ENCODE data around the gene PTPRD.

The PTPRD gene

DNA sequence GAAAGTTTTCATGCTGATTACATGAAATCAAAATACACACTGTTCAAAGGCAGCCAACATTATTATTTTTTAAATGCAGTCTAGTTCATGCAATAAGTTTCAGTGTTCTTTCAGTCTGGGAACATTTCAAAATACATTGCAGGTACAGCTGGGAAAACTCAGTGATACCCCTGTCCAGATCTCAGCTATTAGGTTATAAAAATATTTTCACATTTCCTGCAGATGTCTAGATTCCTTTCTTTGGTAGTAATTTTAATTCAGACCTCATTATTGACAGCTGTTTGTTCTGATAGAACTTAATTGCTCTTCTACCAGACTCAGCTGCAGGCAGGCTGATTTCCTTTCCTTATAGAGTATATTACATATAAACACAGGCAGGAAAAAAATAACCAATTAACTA lies 2256.4 kb downstream of the PTPRD start:
- no peaks in the 10 kb centered on the region for H3K36me3 ChIP-seq (ENCODE audit: control insufficient read depth, insufficient read depth, low read length)
- H3K4me3 ChIP-seq (ENCODE audit: insufficient read depth, low read depth, low read length): no peak overlapping the region
- no peaks in the 10 kb centered on the region for H3K9me3 ChIP-seq (ENCODE audit: control insufficient read depth, low read length)
- no peaks in the 10 kb centered on the region for H3K27me3 ChIP-seq (ENCODE audit: control insufficient read depth, insufficient read depth, low read length, poor library complexity, severe bottlenecking)
- H3K4me1 ChIP-seq (ENCODE audit: control insufficient read depth, insufficient read depth, low read length): no peaks in the 10 kb centered on the region
- no peak overlapping the region for H3K27ac ChIP-seq (ENCODE audit: insufficient read depth, low read depth, low read length, poor library complexity, severe bottlenecking)

DNA sequence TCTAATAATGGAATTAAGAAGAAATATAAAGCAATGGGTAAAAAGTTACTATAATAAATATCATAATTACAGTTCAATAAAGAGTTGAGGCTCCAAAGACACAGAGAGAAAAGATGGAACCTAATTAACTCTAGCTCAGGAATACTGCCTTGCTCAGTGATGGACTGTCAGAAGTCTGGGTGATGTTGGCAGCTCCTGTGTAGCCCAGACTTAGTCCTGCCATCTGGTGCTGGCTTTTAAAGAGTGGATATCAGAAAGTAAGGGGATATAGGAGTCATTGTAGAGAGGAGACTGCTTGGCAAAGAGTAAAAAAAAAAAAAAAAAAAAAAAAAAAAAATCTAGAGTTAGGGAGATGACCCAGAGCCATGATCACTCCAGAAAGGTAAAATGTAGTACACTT lies 2261.4 kb downstream of the PTPRD start:
- Histone ChIP-seq H3K4me1 (ENCODE audit: control insufficient read depth, insufficient read depth, low read length) (no peaks in the 10 kb centered on the region), H3K27me3 (ENCODE audit: control insufficient read depth, insufficient read depth, low read length, poor library complexity, severe bottlenecking) (no peaks in the 10 kb centered on the region), H3K27ac (ENCODE audit: insufficient read depth, low read depth, low read length, poor library complexity, severe bottlenecking) (no peak overlapping the region), H3K9me3 (ENCODE audit: control insufficient read depth, low read length) (no peaks in the 10 kb centered on the region), H3K36me3 (ENCODE audit: control insufficient read depth, insufficient read depth, low read length) (no peaks in the 10 kb centered on the region), H3K4me3 (ENCODE audit: insufficient read depth, low read depth, low read length) (no peak overlapping the region)

DNA sequence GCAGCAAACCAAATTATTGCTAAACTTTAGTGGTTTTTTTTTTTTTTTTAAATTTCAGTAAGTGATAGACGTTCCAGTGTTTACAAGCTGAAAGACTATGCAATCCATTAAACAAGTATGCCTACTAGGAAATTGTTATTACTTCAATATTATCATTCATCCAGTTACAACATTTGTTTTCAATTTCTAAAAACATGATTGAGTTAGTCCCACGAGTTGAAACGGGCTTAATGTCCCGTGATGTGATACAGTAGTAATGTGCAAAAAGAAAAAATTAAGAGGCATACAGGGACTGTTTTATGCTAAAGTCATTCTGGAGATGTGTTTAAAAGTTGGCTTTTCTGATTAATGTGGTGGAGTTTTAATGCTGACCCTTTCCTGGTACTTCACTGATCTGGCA lies 2262.9 kb downstream of the PTPRD start:
- Histone ChIP-seq H3K4me3 (ENCODE audit: insufficient read depth, low read depth, low read length) (no peak overlapping the region), H3K27ac (ENCODE audit: insufficient read depth, low read depth, low read length, poor library complexity, severe bottlenecking) (no peak overlapping the region), H3K4me1 (ENCODE audit: control insufficient read depth, insufficient read depth, low read length) (no peaks in the 10 kb centered on the region), H3K36me3 (ENCODE audit: control insufficient read depth, insufficient read depth, low read length) (no peaks in the 10 kb centered on the region), H3K9me3 (ENCODE audit: control insufficient read depth, low read length) (no peaks in the 10 kb centered on the region), H3K27me3 (ENCODE audit: control insufficient read depth, insufficient read depth, low read length, poor library complexity, severe bottlenecking) (no peaks in the 10 kb centered on the region)
- 91 to 96% methylated on average over 3 to 4 of the region's 4 CpGs for WGBS, 2 experiments

DNA sequence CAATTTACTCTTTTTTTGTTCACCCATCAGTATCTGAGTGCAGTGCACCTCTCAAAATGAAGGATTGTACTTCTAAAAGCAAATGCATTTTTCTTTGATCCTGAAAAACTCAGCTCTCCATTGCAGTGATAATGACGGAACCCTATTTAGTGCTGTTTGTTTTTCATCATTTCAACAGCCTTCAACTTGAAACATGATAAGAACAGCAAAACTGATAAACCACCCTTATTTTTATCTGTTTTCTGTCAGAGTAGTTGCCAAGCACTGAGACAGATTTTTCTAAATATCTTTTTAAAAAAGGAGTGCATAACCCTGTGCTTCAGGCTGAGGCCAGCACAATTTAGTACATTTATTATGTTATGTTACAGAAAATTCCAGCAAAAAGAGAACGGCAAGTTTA lies 2263.4 kb downstream of the PTPRD start:
- Histone ChIP-seq H3K36me3 (ENCODE audit: control insufficient read depth, insufficient read depth, low read length) (no peaks in the 10 kb centered on the region), H3K9me3 (ENCODE audit: control insufficient read depth, low read length) (no peaks in the 10 kb centered on the region), H3K27ac (ENCODE audit: insufficient read depth, low read depth, low read length, poor library complexity, severe bottlenecking) (no peak overlapping the region), H3K4me3 (ENCODE audit: insufficient read depth, low read depth, low read length) (no peak overlapping the region), H3K4me1 (ENCODE audit: control insufficient read depth, insufficient read depth, low read length) (no peaks in the 10 kb centered on the region), H3K27me3 (ENCODE audit: control insufficient read depth, insufficient read depth, low read length, poor library complexity, severe bottlenecking) (no peaks in the 10 kb centered on the region)
- WGBS, 2 experiments: 94% methylated on average over 2 of the region's 2 CpGs

DNA sequence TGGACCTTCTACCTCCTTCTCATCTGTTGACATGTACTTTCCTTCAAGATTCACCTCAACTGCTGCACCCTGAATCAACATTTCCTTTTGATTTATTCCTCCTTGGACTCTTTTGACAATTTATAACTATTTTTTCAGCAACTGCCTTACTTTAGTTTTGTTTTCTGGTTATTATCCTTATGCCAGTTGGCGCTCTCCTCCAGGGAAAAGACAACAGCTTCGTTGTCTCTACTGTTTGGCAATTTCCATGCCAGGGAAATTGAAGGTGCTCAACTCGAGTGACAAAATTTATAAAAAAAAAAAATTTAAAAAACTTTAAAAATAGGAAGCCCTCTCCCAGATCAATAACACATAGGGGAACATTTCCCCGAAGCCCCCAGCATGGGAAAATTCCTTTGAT lies 2264.0 kb downstream of the PTPRD start:
- no peaks in the 10 kb centered on the region for H3K9me3 ChIP-seq (ENCODE audit: control insufficient read depth, low read length)
- no peak overlapping the region for H3K27ac ChIP-seq (ENCODE audit: insufficient read depth, low read depth, low read length, poor library complexity, severe bottlenecking)
- no peaks in the 10 kb centered on the region for H3K36me3 ChIP-seq (ENCODE audit: control insufficient read depth, insufficient read depth, low read length)
- no peak overlapping the region for H3K4me3 ChIP-seq (ENCODE audit: insufficient read depth, low read depth, low read length)
- no peaks in the 10 kb centered on the region for H3K4me1 ChIP-seq (ENCODE audit: control insufficient read depth, insufficient read depth, low read length)
- no peaks in the 10 kb centered on the region for H3K27me3 ChIP-seq (ENCODE audit: control insufficient read depth, insufficient read depth, low read length, poor library complexity, severe bottlenecking)
- WGBS, 2 experiments: 100% methylated on average over 2 to 4 of the region's 4 CpGs

DNA sequence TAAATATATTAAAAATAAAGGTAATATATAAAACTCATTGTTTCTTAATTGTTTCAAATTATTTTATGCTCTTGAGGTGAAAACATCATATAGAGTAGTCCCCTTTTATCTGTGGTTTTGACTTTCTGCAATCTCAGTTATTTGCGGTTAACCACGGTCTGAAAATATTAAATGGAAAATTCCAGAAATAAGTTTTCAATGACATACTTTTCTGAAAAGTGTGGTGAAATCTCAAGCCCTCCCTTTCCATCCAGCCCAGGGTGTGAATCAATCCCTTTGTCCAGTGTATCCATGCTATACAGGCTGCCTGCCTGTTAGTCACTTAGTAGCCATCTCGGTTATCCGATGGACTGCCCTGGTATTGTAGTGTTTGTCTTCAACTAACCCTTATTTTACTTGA lies 2266.5 kb downstream of the PTPRD start:
- Histone ChIP-seq H3K4me3 (ENCODE audit: insufficient read depth, low read depth, low read length) (no peak overlapping the region), H3K4me1 (ENCODE audit: control insufficient read depth, insufficient read depth, low read length) (no peaks in the 10 kb centered on the region), H3K36me3 (ENCODE audit: control insufficient read depth, insufficient read depth, low read length) (no peaks in the 10 kb centered on the region), H3K27ac (ENCODE audit: insufficient read depth, low read depth, low read length, poor library complexity, severe bottlenecking) (no peak overlapping the region), H3K27me3 (ENCODE audit: control insufficient read depth, insufficient read depth, low read length, poor library complexity, severe bottlenecking) (no peaks in the 10 kb centered on the region), H3K9me3 (ENCODE audit: control insufficient read depth, low read length) (no peaks in the 10 kb centered on the region)
- 98 to 100% methylated on average over 2 to 4 of the region's 4 CpGs for WGBS, 2 experiments

DNA sequence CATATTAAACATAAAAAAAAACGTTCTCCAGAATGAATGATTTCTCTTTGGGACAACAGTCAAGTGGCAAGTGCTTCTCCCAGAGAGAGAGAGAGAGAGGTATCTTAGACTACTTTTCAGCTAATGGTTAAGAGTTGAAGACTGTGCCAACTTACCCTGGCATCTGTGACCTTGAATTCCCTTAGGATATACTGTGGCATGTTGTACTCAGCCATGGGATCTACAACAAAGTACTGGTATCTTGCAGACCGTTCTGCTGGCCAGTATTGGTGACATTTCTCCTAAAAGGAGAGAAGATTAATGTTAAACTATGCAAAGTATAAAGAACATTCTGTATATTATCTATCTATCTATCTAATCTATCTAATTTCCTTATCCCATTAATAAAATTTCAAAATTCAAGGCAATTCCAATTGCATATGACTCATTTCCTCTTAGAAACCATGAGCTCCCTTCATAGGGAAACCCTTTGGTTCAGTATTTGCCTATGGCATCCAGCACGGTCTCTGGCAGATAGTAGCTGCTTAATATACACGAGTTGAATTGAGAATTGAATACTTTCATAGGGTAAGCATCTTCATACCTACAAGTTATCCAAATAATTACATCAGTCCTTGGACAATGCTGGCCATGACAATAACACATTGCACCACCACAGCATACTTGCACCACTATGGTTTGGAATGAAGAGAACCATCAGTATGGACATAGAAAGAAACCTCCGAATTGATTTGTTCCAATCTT lies 2273.9 kb downstream of the PTPRD start:
- Histone ChIP-seq H3K27ac (ENCODE audit: insufficient read depth, low read depth, low read length, poor library complexity, severe bottlenecking) (no peak overlapping the region), H3K4me1 (ENCODE audit: control insufficient read depth, insufficient read depth, low read length) (no peaks in the 10 kb centered on the region), H3K9me3 (ENCODE audit: control insufficient read depth, low read length) (no peaks in the 10 kb centered on the region), H3K27me3 (ENCODE audit: control insufficient read depth, insufficient read depth, low read length, poor library complexity, severe bottlenecking) (no peaks in the 10 kb centered on the region), H3K4me3 (ENCODE audit: insufficient read depth, low read depth, low read length) (no peak overlapping the region), H3K36me3 (ENCODE audit: control insufficient read depth, insufficient read depth, low read length) (peaks cover 2% of the 10 kb centered on the region)
- 90 to 96% methylated on average over 5 of the region's 5 CpGs for WGBS, 2 experiments

DNA sequence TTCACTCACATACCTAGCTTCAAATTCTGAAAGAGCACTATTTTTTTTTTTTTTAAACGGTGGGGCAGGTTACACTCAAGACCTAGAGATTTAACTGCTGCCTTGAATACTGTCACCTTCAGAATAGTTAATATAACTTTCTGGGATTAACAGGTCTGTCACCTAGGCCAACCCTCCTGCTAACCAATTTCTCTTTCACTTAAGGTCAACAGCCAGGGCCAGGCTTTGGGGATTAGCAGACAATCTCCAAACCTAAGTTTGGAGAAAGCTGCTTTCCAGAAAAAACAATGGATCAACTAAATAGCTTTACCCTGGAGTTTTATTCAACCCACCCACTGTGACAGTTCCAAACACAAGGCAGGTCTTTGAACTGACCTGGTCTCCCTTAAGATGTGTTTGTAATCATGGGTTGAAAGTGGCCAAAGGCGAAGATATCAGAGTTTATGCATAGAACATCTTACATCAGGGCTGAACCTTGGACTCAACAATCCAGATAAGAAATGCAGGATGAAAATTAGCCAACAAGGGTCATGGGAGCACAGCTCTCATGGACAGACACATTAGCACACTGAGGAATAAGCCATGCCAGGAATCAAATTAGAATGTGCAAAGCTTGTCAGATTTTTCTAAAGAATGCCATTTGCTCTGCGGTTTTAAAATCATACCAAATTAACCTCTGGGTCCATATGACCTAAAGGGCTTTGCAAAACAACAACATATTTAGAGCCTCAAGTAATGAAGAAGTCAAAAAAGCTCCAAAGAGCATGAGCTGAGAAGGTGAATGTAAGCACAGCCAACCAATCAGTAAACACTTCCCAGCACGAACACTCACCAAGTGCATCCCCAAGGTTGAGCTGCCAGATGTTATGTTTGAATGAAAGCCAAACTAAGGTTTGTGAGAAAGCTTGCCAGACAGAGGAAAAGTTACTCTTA lies 2274.7 kb downstream of the PTPRD start:
- no peak overlapping the region for H3K27ac ChIP-seq (ENCODE audit: insufficient read depth, low read depth, low read length, poor library complexity, severe bottlenecking)
- 91 to 93% methylated on average over 4 of the region's 4 CpGs for WGBS, 2 experiments
- no peaks in the 10 kb centered on the region for H3K9me3 ChIP-seq (ENCODE audit: control insufficient read depth, low read length)
- peaks cover 2% of the 10 kb centered on the region for H3K36me3 ChIP-seq (ENCODE audit: control insufficient read depth, insufficient read depth, low read length)
- H3K4me3 ChIP-seq (ENCODE audit: insufficient read depth, low read depth, low read length): no peak overlapping the region
- H3K4me1 ChIP-seq (ENCODE audit: control insufficient read depth, insufficient read depth, low read length): no peaks in the 10 kb centered on the region
- H3K27me3 ChIP-seq (ENCODE audit: control insufficient read depth, insufficient read depth, low read length, poor library complexity, severe bottlenecking): no peaks in the 10 kb centered on the region

DNA sequence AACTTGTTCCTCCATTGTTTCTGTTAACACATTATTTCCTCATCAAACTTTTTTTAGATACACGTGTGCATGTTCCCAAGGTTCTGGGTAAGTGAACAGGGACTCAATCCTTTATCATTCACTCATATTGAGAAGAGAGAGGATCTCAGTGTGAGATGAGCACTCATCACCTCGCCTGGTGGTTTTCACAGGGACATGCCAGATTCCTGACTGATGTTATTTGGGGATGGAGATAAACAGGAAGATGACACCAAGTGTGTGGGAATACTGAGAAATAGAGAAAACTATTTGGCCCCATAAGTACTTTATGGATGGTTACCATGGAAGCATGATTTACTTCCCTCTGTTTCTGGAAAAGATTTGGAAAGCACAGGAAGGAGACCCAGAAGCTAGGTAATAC lies 2279.9 kb downstream of the PTPRD start:
- no peaks in the 10 kb centered on the region for H3K9me3 ChIP-seq (ENCODE audit: control insufficient read depth, low read length)
- 84 to 100% methylated on average over 1 to 2 of the region's 2 CpGs for WGBS, 2 experiments
- H3K27ac ChIP-seq (ENCODE audit: insufficient read depth, low read depth, low read length, poor library complexity, severe bottlenecking): no peak overlapping the region
- peaks cover 3% of the 10 kb centered on the region for H3K36me3 ChIP-seq (ENCODE audit: control insufficient read depth, insufficient read depth, low read length)
- H3K27me3 ChIP-seq (ENCODE audit: control insufficient read depth, insufficient read depth, low read length, poor library complexity, severe bottlenecking): no peaks in the 10 kb centered on the region
- H3K4me3 ChIP-seq (ENCODE audit: insufficient read depth, low read depth, low read length): no peak overlapping the region
- H3K4me1 ChIP-seq (ENCODE audit: control insufficient read depth, insufficient read depth, low read length): no peaks in the 10 kb centered on the region

DNA sequence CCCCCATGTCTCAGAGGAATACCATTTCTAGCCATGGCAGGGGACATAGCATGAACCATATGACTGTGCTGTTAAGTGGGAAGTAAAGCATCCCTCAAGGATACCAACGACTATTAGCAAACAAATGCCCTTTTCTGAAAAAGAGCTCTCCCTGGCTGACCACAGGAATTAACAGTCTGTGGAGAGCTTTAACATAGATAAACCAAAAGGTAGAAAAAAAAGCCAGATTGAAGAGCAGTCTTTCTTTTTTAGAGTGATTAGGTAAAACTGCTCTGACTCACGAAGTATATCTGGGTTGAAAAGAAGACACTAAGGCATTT lies 2280.5 kb downstream of the PTPRD start:
- Histone ChIP-seq H3K27me3 (ENCODE audit: control insufficient read depth, insufficient read depth, low read length, poor library complexity, severe bottlenecking) (no peaks in the 10 kb centered on the region), H3K36me3 (ENCODE audit: control insufficient read depth, insufficient read depth, low read length) (peaks cover 3% of the 10 kb centered on the region), H3K9me3 (ENCODE audit: control insufficient read depth, low read length) (no peaks in the 10 kb centered on the region), H3K4me3 (ENCODE audit: insufficient read depth, low read depth, low read length) (no peak overlapping the region), H3K4me1 (ENCODE audit: control insufficient read depth, insufficient read depth, low read length) (no peaks in the 10 kb centered on the region), H3K27ac (ENCODE audit: insufficient read depth, low read depth, low read length, poor library complexity, severe bottlenecking) (no peak overlapping the region)
- 89 to 90% methylated on average over 1 to 2 of the region's 2 CpGs for WGBS, 2 experiments
